ENCODE measurements around the gene KCNIP4.

GRCh38 chr4:20997886-20998285 lies 950.7 kb downstream of the KCNIP4 start:
- TF ChIP-seq CTCF (IDR thresholded peaks at IDR 0.05; ENCODE audit: poor library complexity) (no peak), EZH2 (IDR thresholded peaks at IDR 0.05; ENCODE audit: borderline replicate concordance) (no peak)

Data from hepatocyte (in vitro differentiated cells).